GM12878 (cell line): ENCODE data around the gene SYTL2. TPM values are rescaled to one million over a fixed set of nuclear protein-coding genes. Genes with fewer than 3 reads are reported as not detected.

ENCODE experiments used
- ATAC-seq: fragments of 200-7000 bp; cut with Tn5 transposase; 3 replicates; pipeline ENCODE4 v1.9.1; 2020; ENCODE audit warnings: mild to moderate bottlenecking, moderate library complexity
- BruUV-seq: library from RNA; stranded (reverse); fragments of 400-500 nt; replicated peaks from 2 replicates; lab custom pipeline; 2021; lab: Mats Ljungman, UMichigan
- CTCF ChIA-PET: fragments of 300-600 bp; sonication (Branson Sonifier 250); formaldehyde crosslinking; extraction: SDS; loops from one replicate; lab custom pipeline; 2021; ENCODE audit warnings: inconsistent platforms; lab: Yijun Ruan, JAX
- POLR2A ChIA-PET: fragments of 350-600 bp; formaldehyde crosslinking; extraction: SDS; loops from one replicate; lab custom pipeline; 2021; ENCODE audit warnings: inconsistent platforms; lab: Charles Lee
- RAD21 ChIA-PET: fragments of 300-600 bp; sonication (Branson Sonifier 250); formaldehyde crosslinking; loops from one replicate; lab custom pipeline; 2023; ENCODE audit warnings: antibody characterized with exemption; ENCODE audit not compliant: unreplicated experiment; lab: Charles Lee
- SMC1A ChIA-PET: fragments of 300-600 bp; sonication (Branson Sonifier 250); formaldehyde crosslinking; loops from one replicate; lab custom pipeline; 2023; ENCODE audit not compliant: unreplicated experiment, uncharacterized antibody; lab: Charles Lee
- DNase-seq: peaks from one replicate; pipeline ENCODE4 v3.0.0-alpha.2; 2011; ENCODE audit warnings: low read depth, low spot score
- FAIRE-seq: peaks from 3 replicates; lab custom pipeline; 2011; peaks lifted over from hg19 to GRCh38; lab: Jason Lieb, UNC
- H2AFZ ChIP-seq: 2 replicates; pipeline ENCODE4 v1.6.0; 2011; ENCODE audit warnings: low read depth, low read length, control low read depth; ENCODE audit not compliant: control insufficient read depth
- H3K27ac ChIP-seq: 2 replicates; pipeline ENCODE4 v1.5.1; 2011; ENCODE audit warnings: control low read depth; ENCODE audit not compliant: control insufficient read depth, insufficient read depth
- H3K27me3 ChIP-seq, 2 experiments: replicated peaks in 1 of 2; 2 replicates each; pipeline versions ENCODE4 v1.6.0 to v1.6.1; 2011; ENCODE audit warnings: low read length in 1 of 2; ENCODE audit not compliant: control insufficient read depth in 2 of 2, insufficient read depth in 2 of 2
- H3K36me3 ChIP-seq, 2 experiments: 2 replicates each; pipeline ENCODE4 v1.5.1; 2011; ENCODE audit warnings: low read length in 1 of 2; ENCODE audit not compliant: control insufficient read depth in 2 of 2, insufficient read depth in 2 of 2
- H3K4me1 ChIP-seq: 2 replicates; pipeline ENCODE4 v1.6.1; 2011; ENCODE audit warnings: mild to moderate bottlenecking, low read length, moderate library complexity, mixed read lengths; ENCODE audit not compliant: control insufficient read depth, insufficient read depth
- H3K4me2 ChIP-seq: 2 replicates; pipeline ENCODE4 v1.6.0; 2011; ENCODE audit warnings: control low read depth; ENCODE audit not compliant: control insufficient read depth, insufficient read depth
- H3K4me3 ChIP-seq: fragments of 200-600 bp; sonication (generic); 2 replicates; pipeline ENCODE4 v1.5.1; 2016
- H3K79me2 ChIP-seq: 2 replicates; pipeline ENCODE4 v1.6.0; 2011; ENCODE audit warnings: low read length; ENCODE audit not compliant: control insufficient read depth, insufficient read depth
- H3K9ac ChIP-seq: 2 replicates; pipeline ENCODE4 v1.8.0; 2011; ENCODE audit warnings: low read length, control low read depth, mixed read lengths; ENCODE audit not compliant: control insufficient read depth, insufficient read depth
- H3K9me3 ChIP-seq: replicated peaks from 3 replicates; pipeline ENCODE4 v1.5.1; 2011; ENCODE audit warnings: mild to moderate bottlenecking, low read length; ENCODE audit not compliant: control insufficient read depth, insufficient read depth
- H4K20me1 ChIP-seq: 2 replicates; pipeline ENCODE4 v1.6.0; 2011; ENCODE audit not compliant: control insufficient read depth, insufficient read depth
- CBFB ChIP-seq: IDR thresholded peaks from 2 replicates; pipeline ENCODE4 v1.6.1; 2016; ENCODE audit warnings: antibody characterized with exemption, low read depth
- CHD4 ChIP-seq: fragments of 200-600 bp; sonication (generic); IDR thresholded peaks from 2 replicates; pipeline ENCODE4 v1.6.1; 2016; ENCODE audit warnings: mild to moderate bottlenecking
- CUX1 ChIP-seq: IDR thresholded peaks from 2 replicates; pipeline ENCODE4 v1.6.1; 2012; ENCODE audit warnings: improper control_type of control experiment, low read depth, low read length; ENCODE audit not compliant: insufficient replicate concordance
- ESRRA ChIP-seq: IDR thresholded peaks from 2 replicates; pipeline ENCODE4 v1.6.1; 2012; ENCODE audit warnings: mild to moderate bottlenecking, low read length, improper control_type of control experiment
- MLLT1 ChIP-seq: fragments of 450-650 bp; IDR thresholded peaks from 2 replicates; pipeline ENCODE4 v1.6.1; 2016; ENCODE audit warnings: mild to moderate bottlenecking
- NFIC ChIP-seq: IDR thresholded peaks from 2 replicates; pipeline ENCODE4 v1.6.1; 2012; ENCODE audit warnings: low read depth, mild to moderate bottlenecking, inconsistent platforms, low read length, moderate library complexity
- PML ChIP-seq: IDR thresholded peaks from 2 replicates; pipeline ENCODE4 v1.6.1; 2012; ENCODE audit warnings: low read length, inconsistent platforms
- RBBP5 ChIP-seq: fragments of 200-600 bp; sonication (generic); conservative IDR thresholded peaks from 2 replicates; pipeline ENCODE4 v1.6.1; 2016
- REST ChIP-seq: IDR thresholded peaks from 2 replicates; pipeline ENCODE4 v1.6.1; 2012; ENCODE audit warnings: mild to moderate bottlenecking, low read depth, low read length
- SUZ12 ChIP-seq: fragments of 200-600 bp; sonication (generic); IDR thresholded peaks from one replicate; pipeline ENCODE4 v1.6.1; 2018; ENCODE audit warnings: antibody characterized with exemption, mild to moderate bottlenecking; ENCODE audit not compliant: unreplicated experiment
- TAF1 ChIP-seq: IDR thresholded peaks from 2 replicates; pipeline ENCODE4 v1.6.1; 2011; ENCODE audit warnings: mild to moderate bottlenecking, low read depth, low read length, borderline replicate concordance
- ZNF207 ChIP-seq: fragments of 450-650 bp; IDR thresholded peaks from 2 replicates; pipeline ENCODE4 v1.6.1; 2014; ENCODE audit warnings: antibody characterized with exemption, mild to moderate bottlenecking, borderline replicate concordance
- WGBS: methylation state at CpG from one replicate; pipeline ENCODE4 v1.1.6; 2016; ENCODE audit warnings: low lambda C conversion rate; ENCODE audit not compliant: insufficient replicate concordance, insufficient coverage; ENCODE audit errors: missing lambda C conversion rate; 5-methylcytosine and 5-hydroxymethylcytosine counted together
- in situ Hi-C: fragments of 300-500 bp; cut with MboI; formaldehyde crosslinking; loops from 9 replicates; pipeline ENCODE4 v1.14.3; 2018; ENCODE audit warnings: mixed read lengths
- intact Hi-C: fragments of 100-400 bp; cut with micrococcal nuclease; formaldehyde crosslinking; loops from one replicate; pipeline ENCODE4 v1.14.2; 2022; ENCODE audit not compliant: unreplicated experiment
- polyA plus RNA-seq, 11 experiments: library from polyadenylated mRNA; depleted of rRNA in 4 of 11; unstranded in 6 of 11; stranded (reverse) in 5 of 11; fragments of >200 nt; fragmentation: Nextera tagmentation in 4 of 11; fragmentation: Illumina TruSeq in 1 of 11; extraction: Ambion mirVana in 4 of 11; extraction: Trizol in 1 of 11; gene quantifications; 1 replicate in 1 of 11; 2 replicates in 10 of 11; pipeline versions ENCODE4 v1.2.1 to v1.2.3, GENCODE V29; 2011 to 2016; ENCODE audit warnings: inconsistent platforms in 2 of 11, missing spikeins in 2 of 11, low read depth in 1 of 11
- total RNA-seq, 4 experiments: library from RNA; depleted of rRNA in 3 of 4; stranded (reverse); fragments of >200 nt in 3 of 4; fragmentation: Illumina TruSeq in 1 of 4; extraction: Trizol in 1 of 4; gene quantifications; 2 replicates each; pipeline versions ENCODE4 v1.2.1 to v1.2.3, GENCODE V29; 2013 to 2021

Gene SYTL2
- total and polyA plus RNA-seq, 10 of the 15 experiments (the other 5 are each of a cell fraction or from before 2014, with no cell fraction given) = 0.02 to 1.4 (median 0.31) TPM; not detected in 2

GRCh38 chr11:85661972-85662664 is 148.8 kb downstream of the SYTL2 start (continued):
- TF ChIP-seq RBBP5 = no peak
- no peak for TF ChIP-seq ESRRA

DNA sequence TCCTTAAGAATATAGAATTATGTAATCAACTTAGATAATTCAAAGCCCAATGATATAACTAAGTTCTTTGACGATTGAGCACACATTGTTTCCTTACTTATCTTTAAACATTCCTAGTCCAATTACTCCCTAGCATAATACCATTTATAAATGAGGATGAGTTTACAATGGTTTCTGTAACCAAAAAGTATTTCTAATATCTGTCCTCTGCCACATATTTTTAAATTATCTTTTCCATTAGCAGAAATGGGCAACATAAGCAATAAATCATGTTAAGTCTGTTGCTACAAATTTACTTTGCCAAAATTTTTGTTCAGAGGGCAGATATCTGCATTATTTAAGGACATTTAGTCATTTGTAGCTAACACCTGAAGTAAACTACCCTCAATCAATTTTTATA is 152.8 kb downstream of the SYTL2 start:
- in situ Hi-C loops = no loop called here
- TF ChIP-seq NFIC = no peak
- TF ChIP-seq MLLT1 = no peak
- no peak for TF ChIP-seq CBFB
- no peak for TF ChIP-seq CUX1
- TF ChIP-seq PML = no peak
- no peak for TF ChIP-seq TAF1
- no peak for TF ChIP-seq SUZ12
- TF ChIP-seq REST = no peak
- TF ChIP-seq CHD4 = no peak
- TF ChIP-seq ZNF207 = no peak

More for the DNA sequence above, 152.8 kb downstream of the SYTL2 start:
- Histone ChIP-seq H3K27ac (no peak overlapping the region), H4K20me1 (peaks cover 3% of the 10 kb centered on the region; the same call in 1 of the 2 replicates), H3K36me3 (peaks cover 0 to 23% of the 10 kb centered on the region in 2 experiments; a peak in 3 of 4 replicates), H3K79me2 (peaks cover 53% of the 10 kb centered on the region), H3K9me3 (no peaks in the 10 kb centered on the region), H3K9ac (no peak overlapping the region), H3K4me1 (no peaks in the 10 kb centered on the region), H2AFZ (no peak overlapping the region), H3K4me3 (no peak overlapping the region), H3K27me3 (no peaks in the 10 kb centered on the region), H3K4me2 (no peak overlapping the region)
- POLR2A ChIA-PET = interaction anchor here (1.2 to 1.5 kb wide), 2 partner anchors 10 to 30 kb away, joined by 4 to 6 read pairs; partner anchors contain the start of gene TMEM126B
- ATAC-seq = no peak
- intact Hi-C loops = no loop called here
- DNase-seq = no peak
- RAD21 ChIA-PET = interaction anchor here (2.8 kb wide), 1 partner anchor 9 kb away, joined by 9 read pairs; no protein-coding TSS in a partner anchor
- 100% methylated on average over 1 of the region's 1 CpG for WGBS
- CTCF ChIA-PET = no interaction called here
- no peak for FAIRE-seq
- SMC1A ChIA-PET = interaction anchor here (0.6 to 8.2 kb wide), 2 partner anchors 10 to 168 kb away, joined by 3 to 66 read pairs; partner anchors contain the start of gene TMEM126A
- BruUV-seq = no TSS peak
